GM12874 (cell line): ENCODE data around the gene ATG4D.

Experiments
- TF ChIP-seq, protein P1 (sequence below): IDR thresholded peaks from 2 replicates; pipeline ENCODE4 v1.5.1; 2011; ENCODE audit warnings: low read depth, mild to moderate bottlenecking, control low read depth, low read length, moderate library complexity; ENCODE audit not compliant: insufficient read depth

Gene ATG4D

GRCh38 chr19:10538204-10538983 is 5.3 kb upstream of the ATG4D start:
- TF ChIP-seq, protein P1, sequence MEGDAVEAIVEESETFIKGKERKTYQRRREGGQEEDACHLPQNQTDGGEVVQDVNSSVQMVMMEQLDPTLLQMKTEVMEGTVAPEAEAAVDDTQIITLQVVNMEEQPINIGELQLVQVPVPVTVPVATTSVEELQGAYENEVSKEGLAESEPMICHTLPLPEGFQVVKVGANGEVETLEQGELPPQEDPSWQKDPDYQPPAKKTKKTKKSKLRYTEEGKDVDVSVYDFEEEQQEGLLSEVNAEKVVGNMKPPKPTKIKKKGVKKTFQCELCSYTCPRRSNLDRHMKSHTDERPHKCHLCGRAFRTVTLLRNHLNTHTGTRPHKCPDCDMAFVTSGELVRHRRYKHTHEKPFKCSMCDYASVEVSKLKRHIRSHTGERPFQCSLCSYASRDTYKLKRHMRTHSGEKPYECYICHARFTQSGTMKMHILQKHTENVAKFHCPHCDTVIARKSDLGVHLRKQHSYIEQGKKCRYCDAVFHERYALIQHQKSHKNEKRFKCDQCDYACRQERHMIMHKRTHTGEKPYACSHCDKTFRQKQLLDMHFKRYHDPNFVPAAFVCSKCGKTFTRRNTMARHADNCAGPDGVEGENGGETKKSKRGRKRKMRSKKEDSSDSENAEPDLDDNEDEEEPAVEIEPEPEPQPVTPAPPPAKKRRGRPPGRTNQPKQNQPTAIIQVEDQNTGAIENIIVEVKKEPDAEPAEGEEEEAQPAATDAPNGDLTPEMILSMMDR = no peak

- TF ChIP-seq, protein P1 = no peak
These were observed 665 bp upstream of the ATG4D start for GRCh38 chr19:10543059-10543419.

- TF ChIP-seq, protein P1 = no peak
These were observed 593 bp downstream of the ATG4D start for GRCh38 chr19:10544242-10544752.

DNA sequence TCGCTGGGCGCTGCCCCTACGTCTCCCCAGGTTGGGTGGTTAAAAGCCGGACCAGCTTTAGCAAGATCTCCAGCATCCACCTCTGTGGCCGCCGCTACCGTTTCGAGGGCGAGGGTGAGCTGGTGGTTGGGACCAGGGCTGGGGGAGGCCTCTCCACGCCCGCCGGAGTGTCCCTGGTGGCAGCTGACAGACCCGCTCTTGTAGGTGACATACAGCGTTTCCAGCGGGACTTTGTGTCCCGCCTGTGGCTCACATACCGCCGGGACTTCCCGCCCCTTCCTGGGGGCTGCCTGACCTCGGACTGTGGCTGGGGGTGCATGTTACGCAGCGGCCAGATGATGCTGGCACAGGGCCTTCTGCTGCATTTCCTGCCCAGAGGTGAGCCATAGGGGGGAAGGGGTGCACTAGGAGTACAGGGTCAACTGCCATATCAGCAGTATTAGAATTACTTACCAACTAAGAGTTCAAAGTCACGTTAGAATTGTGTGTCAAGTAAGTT is 1.1 kb downstream of the ATG4D start:
- TF ChIP-seq, protein P1 = no peak

DNA sequence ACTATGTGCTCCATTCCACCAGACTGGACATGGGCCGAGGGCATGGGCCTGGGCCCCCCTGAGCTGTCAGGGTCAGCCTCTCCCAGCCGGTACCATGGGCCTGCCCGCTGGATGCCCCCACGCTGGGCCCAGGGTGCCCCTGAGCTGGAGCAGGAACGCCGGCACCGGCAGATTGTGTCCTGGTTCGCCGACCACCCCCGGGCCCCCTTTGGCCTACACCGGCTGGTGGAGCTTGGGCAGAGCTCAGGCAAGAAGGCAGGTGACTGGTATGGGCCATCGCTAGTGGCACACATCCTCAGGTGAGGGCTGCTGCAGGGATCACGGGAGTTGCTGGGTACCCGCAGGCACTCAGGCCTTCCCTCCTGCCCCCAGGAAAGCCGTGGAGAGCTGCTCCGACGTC is 3.1 kb downstream of the ATG4D start:
- TF ChIP-seq, protein P1 = no peak

DNA sequence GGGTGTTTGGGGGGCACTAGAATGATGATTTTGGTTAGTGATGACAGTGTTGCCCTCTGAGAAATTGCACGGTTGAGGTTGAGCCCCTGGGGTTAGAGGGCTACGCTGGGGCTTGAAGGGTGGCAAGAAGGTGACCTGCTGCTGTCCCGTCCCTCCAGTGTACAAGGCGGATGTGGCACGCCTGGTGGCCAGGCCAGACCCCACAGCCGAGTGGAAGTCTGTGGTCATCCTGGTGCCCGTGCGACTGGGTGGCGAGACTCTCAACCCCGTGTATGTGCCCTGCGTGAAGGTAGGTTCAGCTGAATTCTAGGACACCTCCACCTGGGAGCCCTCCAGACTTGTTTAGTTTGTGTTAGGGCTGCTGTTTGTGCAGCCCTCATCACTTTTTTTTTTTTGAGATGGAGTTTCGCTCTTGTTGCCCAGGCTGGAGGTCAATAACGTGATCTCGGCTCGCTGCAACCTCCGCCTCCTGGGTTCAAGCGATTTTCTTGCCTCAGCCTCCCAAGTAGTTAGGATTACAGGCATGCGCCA is 5.1 kb downstream of the ATG4D start:
- TF ChIP-seq, protein P1 = no peak

GRCh38 chr19:10549733-10550132 is 6.0 kb downstream of the ATG4D start:
- TF ChIP-seq, protein P1 = no peak
